A549 (cell line): ENCODE data around the gene NPW. TPM values are rescaled to one million over a fixed set of nuclear protein-coding genes. Genes with fewer than 3 reads are reported as not detected.

Experiments
- ATAC-seq, 2 experiments: fragments of 200-7000 bp in 1 of 2; fragments of >200 bp in 1 of 2; cut with Nextera tagmentation in 1 of 2; cut with Tn5 transposase in 1 of 2; 3 replicates each; pipeline versions ENCODE4 v1.8.0 to v1.9.1; 2018 to 2020; ENCODE audit warnings: mild to moderate bottlenecking in 1 of 2, moderate library complexity in 1 of 2
- CTCF ChIA-PET: fragments of 300-600 bp; sonication (Branson Sonifier 250); formaldehyde crosslinking; extraction: SDS; loops from one replicate; lab custom pipeline; 2021; ENCODE audit warnings: antibody characterized with exemption, inconsistent platforms; lab: Yijun Ruan, JAX
- POLR2A ChIA-PET: fragments of 350-600 bp; formaldehyde crosslinking; extraction: SDS; loops from one replicate; lab custom pipeline; 2021; ENCODE audit warnings: antibody characterized with exemption, inconsistent platforms; lab: Yijun Ruan, JAX
- DNase-seq, 2 experiments: peaks; one replicate each; pipeline versions ENCODE4 v3.0.0 to v3.0.0-alpha.2; 2011 to 2016; ENCODE audit warnings: low read depth in 1 of 2, low spot score in 1 of 2
- FAIRE-seq: peaks from 2 replicates; lab custom pipeline; 2011; peaks lifted over from hg19 to GRCh38; lab: Jason Lieb, UNC
- H3K27ac ChIP-seq, 2 experiments: fragments of >200 bp; sonication (Bioruptor Twin); formaldehyde crosslinking; 3 replicates each; pipeline ENCODE4 v1.5.1; 2016 to 2017
- H3K4me1 ChIP-seq: fragments of >200 bp; sonication (Bioruptor Twin); formaldehyde crosslinking; 3 replicates; pipeline ENCODE4 v1.6.1; 2016
- H3K4me2 ChIP-seq: fragments of >200 bp; sonication (Bioruptor Twin); formaldehyde crosslinking; 3 replicates; pipeline ENCODE4 v1.6.1; 2016
- H3K4me3 ChIP-seq: fragments of >200 bp; sonication (Bioruptor Twin); formaldehyde crosslinking; 3 replicates; pipeline ENCODE4 v1.5.1; 2016
- H3K9me3 ChIP-seq: fragments of >200 bp; sonication (Bioruptor Twin); formaldehyde crosslinking; 3 replicates; pipeline ENCODE4 v1.6.1; 2016
- CBX2 ChIP-seq: fragments of 200-600 bp; sonication (generic); IDR thresholded peaks from 2 replicates; pipeline ENCODE4 v1.6.1; 2016; ENCODE audit warnings: low read depth, mild to moderate bottlenecking, borderline replicate concordance
- CBX8 ChIP-seq: fragments of 200-600 bp; sonication (generic); IDR thresholded peaks from 2 replicates; pipeline ENCODE4 v1.6.1; 2016
- CHD4 ChIP-seq: fragments of 200-600 bp; sonication (generic); IDR thresholded peaks from 2 replicates; pipeline ENCODE4 v1.6.1; 2016; ENCODE audit warnings: antibody characterized with exemption, mild to moderate bottlenecking, borderline replicate concordance
- EHF ChIP-seq: fragments of 250-450 bp; sonication (Bioruptor Pico); IDR thresholded peaks from 2 replicates; pipeline ENCODE4 v1.5.0; 2020; ENCODE audit warnings: mild to moderate bottlenecking
- EHMT2 ChIP-seq: fragments of 200-600 bp; sonication (generic); IDR thresholded peaks from 2 replicates; pipeline ENCODE4 v1.6.1; 2016; ENCODE audit warnings: antibody characterized with exemption, low read depth, mild to moderate bottlenecking, moderate library complexity
- EP300 ChIP-seq, 2 experiments: fragments of >200 bp; sonication (Bioruptor Twin); formaldehyde crosslinking; IDR thresholded peaks; 2 replicates in 1 of 2; 3 replicates in 1 of 2; pipeline ENCODE4 v1.6.1; 2016 to 2017
- ESRRA ChIP-seq: fragments of 150-350 bp; IDR thresholded peaks from 2 replicates; pipeline ENCODE4 v1.6.1; 2014; ENCODE audit warnings: mild to moderate bottlenecking, low read length, borderline replicate concordance
- FOSB ChIP-seq: fragments of 250-450 bp; sonication (Bioruptor Pico); IDR thresholded peaks from 2 replicates; pipeline ENCODE4 v1.5.0; 2020; ENCODE audit warnings: mild to moderate bottlenecking, moderate library complexity
- HDAC2 ChIP-seq: fragments of 200-600 bp; sonication (generic); IDR thresholded peaks from 2 replicates; pipeline ENCODE4 v1.6.1; 2016
- HOXB5 ChIP-seq: fragments of 250-450 bp; sonication (Bioruptor Pico); IDR thresholded peaks from 2 replicates; pipeline ENCODE4 v1.5.0; 2020; ENCODE audit warnings: mild to moderate bottlenecking, moderate library complexity
- KDM5A ChIP-seq: fragments of 200-600 bp; sonication (generic); IDR thresholded peaks from 2 replicates; pipeline ENCODE4 v1.6.1; 2016; ENCODE audit warnings: antibody characterized with exemption, mild to moderate bottlenecking
- MAFK ChIP-seq: fragments of 450-650 bp; IDR thresholded peaks from 2 replicates; pipeline ENCODE4 v1.6.1; 2014; ENCODE audit not compliant: partially characterized antibody
- MAX ChIP-seq: IDR thresholded peaks from 2 replicates; pipeline ENCODE4 v1.6.1; 2012
- NFE2L2 ChIP-seq: fragments of 150-350 bp; conservative IDR thresholded peaks from 2 replicates; pipeline ENCODE4 v1.6.1; 2014; ENCODE audit warnings: low read length
- NPAS2 ChIP-seq: fragments of 250-450 bp; sonication (Bioruptor Pico); IDR thresholded peaks from 2 replicates; pipeline ENCODE4 v1.8.0; 2022; ENCODE audit warnings: mild to moderate bottlenecking, moderate library complexity, borderline replicate concordance
- RAD21 ChIP-seq, 2 experiments: fragments of >200 bp in 1 of 2; sonication (Bioruptor Twin) in 1 of 2; formaldehyde crosslinking in 1 of 2; IDR thresholded peaks in 1 of 2; conservative IDR thresholded peaks in 1 of 2; 2 replicates in 1 of 2; 3 replicates in 1 of 2; pipeline ENCODE4 v1.6.1; 2012 to 2018; ENCODE audit warnings: inconsistent platforms in 1 of 2
- RCOR1 ChIP-seq: fragments of 150-350 bp; IDR thresholded peaks from 2 replicates; pipeline ENCODE4 v1.6.1; 2014; ENCODE audit warnings: antibody characterized with exemption, low read length, low read depth
- RFX5 ChIP-seq: fragments of 450-650 bp; IDR thresholded peaks from 2 replicates; pipeline ENCODE4 v1.7.1; 2014; ENCODE audit warnings: antibody characterized with exemption, mild to moderate bottlenecking, moderate library complexity
- SREBF2 ChIP-seq: fragments of 450-650 bp; IDR thresholded peaks from 2 replicates; pipeline ENCODE4 v1.6.1; 2014; ENCODE audit warnings: mild to moderate bottlenecking, moderate library complexity
- TFCP2L1 ChIP-seq: fragments of 250-450 bp; sonication (Bioruptor Pico); IDR thresholded peaks from 2 replicates; pipeline ENCODE4 v1.5.0; 2021; ENCODE audit warnings: mild to moderate bottlenecking
- TP53 ChIP-seq: fragments of 250-450 bp; sonication (Bioruptor Pico); IDR thresholded peaks from 2 replicates; pipeline ENCODE4 v1.5.0; 2021; ENCODE audit warnings: mild to moderate bottlenecking, moderate library complexity
- ZFP36 ChIP-seq: fragments of 450-650 bp; IDR thresholded peaks from 2 replicates; pipeline ENCODE4 v1.6.1; 2014; ENCODE audit warnings: borderline replicate concordance; ENCODE audit not compliant: partially characterized antibody
- ZNF302 ChIP-seq: fragments of 250-450 bp; sonication (Bioruptor Pico); IDR thresholded peaks from 2 replicates; pipeline ENCODE4 v1.9.0; 2021; ENCODE audit warnings: inconsistent platforms, mild to moderate bottlenecking, moderate library complexity
- ZSCAN20 ChIP-seq: fragments of 250-450 bp; sonication (Bioruptor Pico); IDR thresholded peaks from 2 replicates; pipeline ENCODE4 v1.8.0; 2022; ENCODE audit warnings: mild to moderate bottlenecking, moderate library complexity
- WGBS: methylation state at CpG from one replicate; pipeline ENCODE4 v1.1.6; 2017; ENCODE audit errors: missing lambda C conversion rate; 5-methylcytosine and 5-hydroxymethylcytosine counted together
- polyA plus RNA-seq, 4 experiments: library from polyadenylated mRNA; depleted of rRNA in 3 of 4; stranded (reverse); fragments of >200 nt; fragmentation: RNase III in 1 of 4; extraction: RNeasy Plus Mini Kit Qiagen cat#74134 plus additional on column Dnase treatment in 1 of 4; gene quantifications; 2 replicates in 3 of 4; 3 replicates in 1 of 4; pipeline ENCODE4 v1.2.3, GENCODE V29; 2011 to 2017

NPW gene
- polyA plus RNA-seq, 2 of the 4 experiments (the other 2 are of a cell fraction): 0.26 to 1.0 TPM

GRCh38 chr16:2031081-2031577 lies 11.5 kb downstream of the NPW start:
- TF ChIP-seq ESRRA: no peak
- no peak for TF ChIP-seq NFE2L2
- no peak for TF ChIP-seq EP300 (IDR thresholded peaks at IDR 0.05)
- TF ChIP-seq FOSB (CRISPR knock-in tag): no peak
- no peak for TF ChIP-seq CHD4
- TF ChIP-seq HOXB5 (CRISPR knock-in tag): no peak
- TF ChIP-seq EHF: no peak
- no peak for TF ChIP-seq SREBF2
- TF ChIP-seq ZSCAN20 (CRISPR knock-in tag): no peak
- TF ChIP-seq NPAS2 (CRISPR knock-in tag): no peak
- TF ChIP-seq TP53 (CRISPR knock-in tag): no peak
- no peak for TF ChIP-seq MAX
- no peak for TF ChIP-seq HDAC2
- no peak for TF ChIP-seq RFX5
- no peak for TF ChIP-seq CBX2
- no peak for TF ChIP-seq EHMT2
- no peak for TF ChIP-seq RCOR1
- no peak for TF ChIP-seq CBX8
- TF ChIP-seq RAD21 (conservative IDR thresholded peaks at IDR 0.05 in 1 of 2, IDR thresholded peaks at IDR 0.05 in 1 of 2): no peak
- peaks cover 46% of the 10 kb centered on the region for H3K4me1 ChIP-seq
- H3K9me3 ChIP-seq: no peaks in the 10 kb centered on the region
- H3K4me2 ChIP-seq: no peak overlapping the region
- H3K27ac ChIP-seq: peak overlapping the region in 1 of 2 experiments; percentile 41; a peak in 1 of 6 replicates
- no peak overlapping the region for H3K4me3 ChIP-seq
- 76% methylated on average over 10 of the region's 11 CpGs for WGBS
- ChIA-PET POLR2A (interaction anchor here (0.7 kb wide), 1 partner anchor 89 kb away, joined by 4 read pairs; no protein-coding TSS in a partner anchor), CTCF (interaction anchor here (1.2 to 5.9 kb wide), 9 partner anchors 8 to 122 kb away, joined by 3 to 25 read pairs (median 13); no protein-coding TSS in a partner anchor)
- no peak for ATAC-seq
- DNase-seq: no peak
- FAIRE-seq: no peak

- ChIA-PET POLR2A (interaction anchor here (0.6 to 0.9 kb wide), 2 partner anchors 70 to 123 kb away, joined by 3 read pairs; partner anchors contain the start of gene TRAF7), CTCF (interaction anchor here (0.5 to 5.9 kb wide), 12 partner anchors 7 to 1197 kb away, joined by 3 to 25 read pairs (median 4); no protein-coding TSS in a partner anchor)
- TF ChIP-seq RCOR1: no peak
- no peak for TF ChIP-seq ZNF302 (CRISPR knock-in tag)
- TF ChIP-seq TFCP2L1 (CRISPR knock-in tag): no peak
- TF ChIP-seq MAFK: peak; percentile 7
- no peak for TF ChIP-seq TP53 (CRISPR knock-in tag)
- TF ChIP-seq HDAC2: no peak
- no peak for TF ChIP-seq EHMT2
- TF ChIP-seq ZFP36: no peak
- no peak for TF ChIP-seq KDM5A
- TF ChIP-seq MAX: 0 out of 2 replicates have a peak, but pooled peaks have one; percentile 2
- no peak for FAIRE-seq
- no peak for DNase-seq
- peak overlapping the region; percentile 82 to 90 for H3K27ac ChIP-seq
- 60% methylated on average over 9 of the region's 15 CpGs for WGBS
- H3K9me3 ChIP-seq: no peaks in the 10 kb centered on the region
- H3K4me1 ChIP-seq: peaks cover 54% of the 10 kb centered on the region
- peak overlapping the region; percentile 66 for H3K4me2 ChIP-seq
- ATAC-seq: no peak
- peak overlapping the region; percentile 25; the same call in 1 of the 3 replicates for H3K4me3 ChIP-seq
Observed at GRCh38 chr16:2032285-2033056, 12.9 kb downstream of the NPW start.
